ENCODE measurements around the gene ZDHHC11. TPM values are rescaled to one million over a fixed set of nuclear protein-coding genes. Genes with fewer than 3 reads are reported as not detected.

ZDHHC11 gene
- total RNA-seq, 1 experiment from 2014 or later, result 17.0 TPM

DNA sequence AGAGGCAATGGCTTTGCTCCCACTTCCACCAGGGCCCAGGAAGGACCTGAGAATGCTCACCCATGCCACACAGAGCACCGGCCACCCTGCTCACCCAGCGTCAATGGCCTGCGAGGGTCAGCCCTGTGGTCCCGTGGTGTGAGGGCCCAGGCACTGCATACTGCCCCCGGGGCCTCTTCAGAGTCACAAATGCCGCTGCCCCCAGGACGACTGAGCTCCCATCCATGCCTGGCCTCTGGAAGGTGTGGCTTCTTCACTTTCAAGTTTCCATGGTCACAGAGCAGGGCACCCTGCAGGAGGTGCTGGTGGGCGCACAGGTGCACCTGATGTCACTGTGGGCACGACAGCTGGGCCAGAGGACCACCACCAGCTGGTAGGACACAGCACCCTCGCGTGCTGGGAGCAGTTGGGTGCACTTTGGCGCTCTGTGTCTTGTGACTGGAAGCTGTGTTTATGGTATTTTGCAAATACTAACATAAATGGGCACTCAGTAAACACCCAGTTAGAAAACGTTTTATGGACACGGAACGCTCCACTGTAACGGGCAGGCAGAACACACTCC is 12.5 kb upstream of the ZDHHC11 start:
- H3K4me1 ChIP-seq (ENCODE audit: control insufficient read depth in 1 of 2, insufficient read depth in 2 of 2, low read length in 2 of 2), result no peaks in the 10 kb centered on the region
- H4K20me1 ChIP-seq (ENCODE audit: insufficient read depth), result no peaks in the 10 kb centered on the region
- RAD21 ChIA-PET (ENCODE audit: low non-redundant PET in 1 of 2, low total read pairs in 2 of 2, uncharacterized antibody in 2 of 2, unreplicated experiment in 2 of 2), result no interaction called here
- CTCF ChIA-PET, result no interaction called here
- H3K9ac ChIP-seq (ENCODE audit: low read length), result no peak overlapping the region
- intact Hi-C loops (cut with micrococcal nuclease), result no loop called here
- TF ChIP-seq EZH2phosphoT487 (IDR thresholded peaks at IDR 0.05; ENCODE audit: borderline replicate concordance), result no peak
- TF ChIP-seq, protein P1, sequence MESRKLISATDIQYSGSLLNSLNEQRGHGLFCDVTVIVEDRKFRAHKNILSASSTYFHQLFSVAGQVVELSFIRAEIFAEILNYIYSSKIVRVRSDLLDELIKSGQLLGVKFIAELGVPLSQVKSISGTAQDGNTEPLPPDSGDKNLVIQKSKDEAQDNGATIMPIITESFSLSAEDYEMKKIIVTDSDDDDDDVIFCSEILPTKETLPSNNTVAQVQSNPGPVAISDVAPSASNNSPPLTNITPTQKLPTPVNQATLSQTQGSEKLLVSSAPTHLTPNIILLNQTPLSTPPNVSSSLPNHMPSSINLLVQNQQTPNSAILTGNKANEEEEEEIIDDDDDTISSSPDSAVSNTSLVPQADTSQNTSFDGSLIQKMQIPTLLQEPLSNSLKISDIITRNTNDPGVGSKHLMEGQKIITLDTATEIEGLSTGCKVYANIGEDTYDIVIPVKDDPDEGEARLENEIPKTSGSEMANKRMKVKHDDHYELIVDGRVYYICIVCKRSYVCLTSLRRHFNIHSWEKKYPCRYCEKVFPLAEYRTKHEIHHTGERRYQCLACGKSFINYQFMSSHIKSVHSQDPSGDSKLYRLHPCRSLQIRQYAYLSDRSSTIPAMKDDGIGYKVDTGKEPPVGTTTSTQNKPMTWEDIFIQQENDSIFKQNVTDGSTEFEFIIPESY (IDR thresholded peaks at IDR 0.05; ENCODE audit: extremely low read depth, insufficient replicate concordance, low read length), result no peak
- TF ChIP-seq, protein P2, sequence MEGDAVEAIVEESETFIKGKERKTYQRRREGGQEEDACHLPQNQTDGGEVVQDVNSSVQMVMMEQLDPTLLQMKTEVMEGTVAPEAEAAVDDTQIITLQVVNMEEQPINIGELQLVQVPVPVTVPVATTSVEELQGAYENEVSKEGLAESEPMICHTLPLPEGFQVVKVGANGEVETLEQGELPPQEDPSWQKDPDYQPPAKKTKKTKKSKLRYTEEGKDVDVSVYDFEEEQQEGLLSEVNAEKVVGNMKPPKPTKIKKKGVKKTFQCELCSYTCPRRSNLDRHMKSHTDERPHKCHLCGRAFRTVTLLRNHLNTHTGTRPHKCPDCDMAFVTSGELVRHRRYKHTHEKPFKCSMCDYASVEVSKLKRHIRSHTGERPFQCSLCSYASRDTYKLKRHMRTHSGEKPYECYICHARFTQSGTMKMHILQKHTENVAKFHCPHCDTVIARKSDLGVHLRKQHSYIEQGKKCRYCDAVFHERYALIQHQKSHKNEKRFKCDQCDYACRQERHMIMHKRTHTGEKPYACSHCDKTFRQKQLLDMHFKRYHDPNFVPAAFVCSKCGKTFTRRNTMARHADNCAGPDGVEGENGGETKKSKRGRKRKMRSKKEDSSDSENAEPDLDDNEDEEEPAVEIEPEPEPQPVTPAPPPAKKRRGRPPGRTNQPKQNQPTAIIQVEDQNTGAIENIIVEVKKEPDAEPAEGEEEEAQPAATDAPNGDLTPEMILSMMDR (IDR thresholded peaks at IDR 0.05 in 2 of 3, conservative IDR thresholded peaks at IDR 0.05 in 1 of 3; ENCODE audit: borderline replicate concordance in 1 of 3, insufficient read depth in 1 of 3, low read depth in 2 of 3, low read length in 2 of 3), result peak in 1 of 3 experiments; percentile 28; a peak in 2 of 6 replicates
- TF ChIP-seq POLR2AphosphoS5 (IDR thresholded peaks at IDR 0.05; ENCODE audit: low read depth, low read length), result no peak
- TF ChIP-seq ZNF274 (IDR thresholded peaks at IDR 0.05; ENCODE audit: low read depth, low read length), result no peak
- no peaks in the 10 kb centered on the region for H3K9me3 ChIP-seq (ENCODE audit: control insufficient read depth in 1 of 2, insufficient read depth in 1 of 2, low read depth in 1 of 2, low read length in 2 of 2)
- H3K4me3 ChIP-seq (replicated peaks in 1 of 2; ENCODE audit: low read depth in 1 of 2, low read length in 2 of 2), result no peak overlapping the region
- BruUV-seq (replicated peaks), result no TSS peak
- no peak overlapping the region for H3K27ac ChIP-seq (ENCODE audit: low read depth, low read length)
- ATAC-seq, result peak; percentile 39
- peaks cover 19 to 22% of the 10 kb centered on the region in 2 experiments for H3K36me3 ChIP-seq (ENCODE audit: control insufficient read depth in 1 of 2, insufficient read depth in 2 of 2, low read length in 2 of 2)
- no peaks in the 10 kb centered on the region for H3K9me2 ChIP-seq (ENCODE audit: insufficient read depth)
- DNase-seq (ENCODE audit: low read depth, low spot score), result no peak
- H3K4me2 ChIP-seq (ENCODE audit: low read length), result no peak overlapping the region
- H2AFZ ChIP-seq (ENCODE audit: low read depth, low read length, poor library complexity, severe bottlenecking), result no peak overlapping the region
- POLR2A ChIA-PET, result no interaction called here
- no peaks in the 10 kb centered on the region for H3K27me3 ChIP-seq (ENCODE audit: insufficient read depth, low read length)
- H3K79me2 ChIP-seq (ENCODE audit: insufficient read depth, low read length), result no peaks in the 10 kb centered on the region
